B cell (primary cell): ENCODE data around the gene SIL1.

Experiments used
- CTCF ChIP-seq: fragments of 200-600 bp; IDR thresholded peaks from one replicate; pipeline ENCODE4 v1.8.0; 2022; ENCODE audit warnings: antibody characterized with exemption, mild to moderate bottlenecking
- EZH2 ChIP-seq: IDR thresholded peaks from 2 replicates; pipeline ENCODE4 v1.6.1; 2012; ENCODE audit warnings: borderline replicate concordance, low read depth, mild to moderate bottlenecking, moderate library complexity, low read length; ENCODE audit not compliant: insufficient read depth, poor library complexity, severe bottlenecking

DNA sequence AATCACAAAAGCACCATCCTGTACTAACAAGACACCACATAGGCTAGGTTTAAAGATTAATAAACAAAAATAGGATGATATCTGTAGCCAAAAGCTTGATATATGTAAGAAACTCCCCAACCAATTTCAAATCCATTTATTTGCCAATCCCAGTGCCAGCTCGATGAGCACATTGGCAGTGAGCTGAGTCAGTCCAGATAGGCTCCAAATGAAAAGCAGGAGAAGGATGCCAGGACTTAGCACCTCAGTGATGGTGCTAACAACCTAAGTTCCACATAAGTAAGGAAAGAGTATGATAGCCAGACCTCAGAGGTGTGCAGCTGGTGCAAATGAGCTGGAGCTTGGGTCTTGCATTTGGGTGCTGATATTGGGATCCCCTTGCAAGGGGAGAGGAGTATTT, 158.1 kb downstream of the SIL1 start:
- TF ChIP-seq EZH2 (no peak), CTCF (no peak)
